HUES6 (cell line): Measurements from ENCODE around the gene ZDHHC11B.
"Not testable (repeated sequence)": the region's sequence is repeated elsewhere in the genome, so short reads cannot be mapped to it uniquely, and the experiment has no call there.

Experiments used
- H3K27ac ChIP-seq: 2 replicates; pipeline ENCODE4 v1.7.0; 2013; ENCODE audit warnings: low read depth, mild to moderate bottlenecking, low read length, inconsistent platforms
- H3K27me3 ChIP-seq: 2 replicates; pipeline ENCODE4 v1.6.1; 2013; ENCODE audit warnings: low read length; ENCODE audit not compliant: control insufficient read depth, insufficient read depth
- H3K36me3 ChIP-seq: 2 replicates; pipeline ENCODE4 v1.6.1; 2013; ENCODE audit warnings: low read length; ENCODE audit not compliant: control insufficient read depth, insufficient read depth
- H3K4me1 ChIP-seq: 2 replicates; pipeline ENCODE4 v1.6.1; 2013; ENCODE audit warnings: low read length; ENCODE audit not compliant: control insufficient read depth, insufficient read depth
- H3K4me3 ChIP-seq: 2 replicates; pipeline ENCODE4 v1.5.1; 2013; ENCODE audit warnings: low read depth, low read length
- H3K9ac ChIP-seq: one replicate; pipeline ENCODE4 v1.6.1; 2013; ENCODE audit warnings: mild to moderate bottlenecking, low read length
- H3K9me3 ChIP-seq: 2 replicates; pipeline ENCODE4 v1.6.1; 2013; ENCODE audit warnings: low read depth, low read length; ENCODE audit not compliant: control insufficient read depth, insufficient read depth

Gene ZDHHC11B

DNA sequence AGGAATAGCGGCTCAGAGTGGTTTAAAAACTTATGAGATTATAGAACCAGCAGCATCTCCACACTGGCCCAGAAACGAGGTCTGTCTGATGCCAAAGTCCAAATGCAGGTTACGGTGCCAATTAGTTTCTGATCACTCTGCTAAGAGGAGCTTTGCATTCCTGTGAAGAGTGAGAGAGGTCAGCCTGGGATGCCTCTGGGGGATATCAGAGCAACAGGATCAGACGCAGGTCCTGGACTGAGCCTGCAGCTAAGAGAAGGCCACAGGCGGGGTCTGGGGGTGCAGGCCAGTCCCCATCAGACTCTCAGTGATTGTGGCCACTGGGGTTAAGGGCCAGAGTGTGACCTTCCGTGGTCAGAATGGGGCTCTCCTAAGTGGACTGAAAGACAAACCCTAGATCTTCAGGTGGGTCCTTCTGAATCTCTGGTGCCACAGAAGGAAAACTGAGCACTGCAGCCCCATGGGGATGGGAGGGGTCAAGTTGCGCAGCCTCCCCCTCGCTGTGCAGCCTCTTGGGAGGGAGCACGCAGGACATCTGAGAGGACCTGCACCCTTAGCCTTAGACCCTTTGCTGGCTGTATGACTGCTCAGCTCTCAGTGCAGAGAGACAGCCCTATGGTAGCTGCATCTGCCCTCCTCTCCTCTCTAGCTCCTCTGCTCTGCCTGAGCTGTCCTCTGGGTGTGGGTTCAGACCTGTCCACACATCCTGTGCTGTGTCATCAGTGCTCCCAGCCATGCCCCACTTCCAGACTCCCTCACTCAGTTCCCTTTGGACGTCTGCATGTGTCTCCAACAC lies 23.4 kb upstream of the ZDHHC11B start:
- not testable (repeated sequence) for H3K36me3 ChIP-seq, H3K9me3 ChIP-seq, H3K27ac ChIP-seq, H3K27me3 ChIP-seq, H3K4me3 ChIP-seq, H3K4me1 ChIP-seq, H3K9ac ChIP-seq

DNA sequence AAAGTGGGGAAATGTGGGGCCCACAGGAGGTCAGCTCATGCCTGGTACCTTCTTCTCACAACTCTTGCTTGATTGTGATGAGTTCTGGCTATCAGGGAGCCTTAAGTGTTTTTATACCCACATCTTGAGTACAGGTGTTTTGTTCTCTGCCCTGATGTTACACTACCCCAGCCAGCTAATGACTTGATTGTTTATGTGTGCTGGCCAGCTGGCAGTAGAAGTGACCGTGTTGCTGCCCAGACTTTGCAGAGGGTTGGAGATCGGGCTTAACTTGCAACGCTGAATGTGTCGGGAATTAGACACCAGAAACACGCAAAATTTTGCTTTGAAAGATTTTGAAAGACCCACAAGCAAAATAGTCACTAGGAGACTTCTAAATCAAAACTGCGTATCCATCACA lies 16.9 kb upstream of the ZDHHC11B start:
- no peak overlapping the region for H3K4me3 ChIP-seq
- H3K9me3 ChIP-seq = no peaks in the 10 kb centered on the region
- H3K4me1 ChIP-seq = no peaks in the 10 kb centered on the region
- no peaks in the 10 kb centered on the region for H3K36me3 ChIP-seq
- H3K9ac ChIP-seq = no peak overlapping the region
- no peak overlapping the region for H3K27ac ChIP-seq
- no peaks in the 10 kb centered on the region for H3K27me3 ChIP-seq

DNA sequence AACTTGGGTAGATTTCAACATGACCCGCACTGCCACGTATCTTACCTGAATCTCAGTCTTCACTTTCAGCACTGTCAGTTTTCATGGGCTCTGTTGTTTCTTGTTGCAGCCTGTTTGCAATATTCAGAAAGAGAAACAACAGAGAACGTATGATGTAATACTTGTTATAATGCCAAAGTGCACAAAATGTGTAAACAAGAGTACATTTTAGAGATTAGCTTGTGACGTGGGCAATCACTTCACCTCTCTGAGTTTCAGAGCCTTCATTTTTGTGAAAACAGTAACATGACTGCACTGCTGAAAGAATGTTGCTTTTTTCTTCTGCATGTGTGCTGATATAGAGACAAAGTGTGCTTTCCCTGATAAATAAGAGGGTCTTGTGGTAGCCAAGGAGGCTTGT lies 16.5 kb upstream of the ZDHHC11B start:
- not testable (repeated sequence) for H3K27me3 ChIP-seq, H3K4me1 ChIP-seq, H3K9ac ChIP-seq, H3K4me3 ChIP-seq, H3K9me3 ChIP-seq, H3K27ac ChIP-seq, H3K36me3 ChIP-seq

DNA sequence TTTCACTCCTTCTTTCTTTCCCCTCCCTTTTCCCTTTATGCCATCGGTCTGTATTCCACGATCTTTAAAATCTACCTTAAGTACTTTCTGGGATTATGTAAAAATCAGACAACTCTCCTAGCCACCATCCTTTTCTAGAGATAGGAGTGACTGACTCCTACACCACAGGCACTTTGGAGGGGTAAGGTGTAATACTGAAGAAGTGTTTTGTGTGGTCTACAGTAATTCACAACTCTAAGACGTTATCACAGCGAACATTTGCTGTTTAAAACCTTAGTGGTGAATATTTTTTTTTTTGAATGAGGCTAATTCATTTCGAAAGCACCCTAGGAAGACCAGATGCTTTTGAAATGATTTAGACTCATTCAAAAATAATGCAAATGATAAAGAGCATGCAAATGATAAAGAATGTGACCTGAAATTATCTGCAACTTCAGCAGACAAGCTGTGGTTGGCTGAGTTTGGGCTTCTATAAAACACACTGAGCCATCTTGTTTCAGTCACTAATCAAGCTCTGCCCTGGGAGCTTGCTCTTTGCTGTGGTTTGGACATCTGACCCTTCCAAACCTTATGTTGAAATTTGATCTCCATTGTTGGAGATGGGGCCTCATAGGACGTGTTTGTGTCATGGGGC lies 14.1 kb upstream of the ZDHHC11B start:
- not testable (repeated sequence) for H3K4me1 ChIP-seq, H3K27ac ChIP-seq, H3K4me3 ChIP-seq, H3K36me3 ChIP-seq, H3K27me3 ChIP-seq, H3K9ac ChIP-seq
- H3K9me3 ChIP-seq = peaks cover 11% of the 10 kb centered on the region; the same call in 1 of the 2 replicates

DNA sequence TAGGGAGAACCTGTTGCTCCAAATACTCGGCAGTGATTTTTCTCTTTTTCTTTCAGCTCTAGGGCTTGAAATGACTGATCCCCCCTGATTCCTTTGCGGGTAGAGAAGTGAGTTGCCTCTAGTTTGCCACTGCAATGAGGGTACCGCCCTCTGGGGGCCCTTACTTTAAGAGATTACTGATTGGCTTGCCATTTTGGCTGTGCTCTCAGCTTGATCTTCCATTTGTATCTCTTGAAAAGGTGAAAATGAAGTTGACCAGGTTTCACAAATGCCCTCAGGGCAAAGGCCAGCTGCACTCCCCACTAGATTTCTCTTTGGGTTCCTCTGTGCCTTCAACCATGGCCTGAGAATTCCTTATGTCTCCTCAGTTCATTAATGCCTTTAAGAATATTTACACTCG lies 13.5 kb upstream of the ZDHHC11B start:
- peaks cover 16% of the 10 kb centered on the region for H3K9me3 ChIP-seq
- not testable (repeated sequence) for H3K9ac ChIP-seq, H3K27me3 ChIP-seq, H3K4me3 ChIP-seq, H3K27ac ChIP-seq, H3K36me3 ChIP-seq, H3K4me1 ChIP-seq

DNA sequence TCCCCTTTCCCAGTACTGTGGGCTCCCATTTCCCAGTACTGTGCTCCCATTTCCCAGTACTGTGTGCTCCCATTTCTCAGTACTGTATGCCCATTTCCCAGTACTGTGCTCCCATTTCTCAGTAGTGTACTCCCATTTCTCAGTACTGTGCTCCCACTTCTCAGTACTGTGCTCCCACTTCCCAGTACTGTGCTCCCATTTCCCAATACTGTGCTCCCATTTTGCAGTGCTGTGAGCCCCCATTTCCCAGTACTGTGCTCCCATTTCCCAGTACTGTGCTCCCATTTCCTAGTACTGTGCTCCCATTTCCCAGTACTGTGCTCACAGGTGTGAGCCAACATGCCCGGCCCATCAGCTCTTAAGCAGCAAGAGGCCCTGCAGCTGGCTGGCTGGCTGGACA lies 11.3 kb upstream of the ZDHHC11B start:
- H3K4me3 ChIP-seq, H3K4me1 ChIP-seq, H3K9ac ChIP-seq, H3K36me3 ChIP-seq, H3K27ac ChIP-seq, H3K27me3 ChIP-seq: not testable (repeated sequence)
- peaks cover 17% of the 10 kb centered on the region for H3K9me3 ChIP-seq

DNA sequence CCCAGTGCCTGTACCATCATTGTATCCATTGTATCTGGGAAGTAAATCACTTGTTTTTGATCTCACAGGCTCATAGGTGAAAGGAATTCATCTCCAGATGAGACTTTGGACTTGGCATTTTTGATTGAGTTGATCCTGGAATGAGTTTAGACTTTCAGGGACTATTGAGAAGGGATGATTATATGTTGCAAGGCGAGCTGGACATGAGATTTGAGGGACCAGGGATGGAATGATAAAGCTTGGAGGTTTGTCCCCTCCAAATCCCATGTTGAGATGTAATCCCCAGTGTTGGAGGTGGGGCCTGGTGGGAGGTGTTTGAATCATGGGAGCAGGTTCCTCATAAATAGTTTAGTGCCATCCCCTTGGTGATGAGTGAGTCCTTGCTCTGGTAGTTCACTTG lies 10.4 kb upstream of the ZDHHC11B start:
- H3K9me3 ChIP-seq = peaks cover 17% of the 10 kb centered on the region
- H3K27me3 ChIP-seq, H3K4me1 ChIP-seq, H3K36me3 ChIP-seq, H3K27ac ChIP-seq, H3K9ac ChIP-seq, H3K4me3 ChIP-seq: not testable (repeated sequence)

DNA sequence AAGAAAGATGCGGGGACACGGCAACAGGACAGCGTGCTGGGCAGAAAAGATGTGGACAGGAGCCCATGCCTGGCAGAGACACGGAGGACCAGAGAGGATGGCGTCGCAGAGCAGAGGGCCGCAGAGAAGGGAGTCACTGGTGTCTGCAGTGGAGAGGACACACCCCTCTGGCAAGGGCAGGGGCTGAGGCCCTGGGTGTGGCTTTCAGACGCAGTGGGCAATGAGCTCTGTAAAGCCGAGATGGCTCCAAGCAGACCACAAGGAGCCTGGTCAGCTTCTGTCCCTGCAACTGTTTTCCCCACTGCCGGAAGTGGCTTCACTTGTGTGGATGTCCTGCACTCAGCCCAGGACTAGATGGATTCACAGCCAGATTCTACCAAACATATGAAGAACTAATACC lies 4.2 kb upstream of the ZDHHC11B start:
- peaks cover 19% of the 10 kb centered on the region for H3K9me3 ChIP-seq

DNA sequence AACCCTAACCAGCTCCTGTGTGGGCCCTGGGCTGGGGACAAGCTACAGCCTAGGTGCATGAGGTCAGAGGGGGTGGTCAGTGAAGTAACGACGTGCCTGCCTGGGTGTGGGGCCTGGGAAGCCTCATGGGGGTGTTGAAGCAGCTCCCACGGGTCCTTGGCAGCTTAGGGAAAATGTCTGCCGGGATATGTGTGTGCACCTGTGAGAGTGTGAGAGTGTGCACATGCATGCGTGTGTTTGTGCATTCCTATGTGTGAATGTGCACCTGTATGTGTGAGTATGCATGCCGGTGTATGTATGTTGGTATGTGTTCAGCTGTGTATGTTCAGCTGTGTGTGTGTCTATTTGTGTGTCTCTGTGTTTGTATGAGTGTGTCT lies 3.3 kb upstream of the ZDHHC11B start:
- not testable (repeated sequence) for H3K4me1 ChIP-seq, H3K9ac ChIP-seq, H3K27ac ChIP-seq, H3K36me3 ChIP-seq, H3K4me3 ChIP-seq
- peaks cover 12% of the 10 kb centered on the region for H3K9me3 ChIP-seq
- H3K27me3 ChIP-seq = peaks cover 26% of the 10 kb centered on the region

More for the DNA sequence above, 4.2 kb upstream of the ZDHHC11B start:
- peaks cover 25% of the 10 kb centered on the region for H3K27me3 ChIP-seq
- H3K36me3 ChIP-seq, H3K27ac ChIP-seq, H3K4me3 ChIP-seq, H3K4me1 ChIP-seq, H3K9ac ChIP-seq: not testable (repeated sequence)

DNA sequence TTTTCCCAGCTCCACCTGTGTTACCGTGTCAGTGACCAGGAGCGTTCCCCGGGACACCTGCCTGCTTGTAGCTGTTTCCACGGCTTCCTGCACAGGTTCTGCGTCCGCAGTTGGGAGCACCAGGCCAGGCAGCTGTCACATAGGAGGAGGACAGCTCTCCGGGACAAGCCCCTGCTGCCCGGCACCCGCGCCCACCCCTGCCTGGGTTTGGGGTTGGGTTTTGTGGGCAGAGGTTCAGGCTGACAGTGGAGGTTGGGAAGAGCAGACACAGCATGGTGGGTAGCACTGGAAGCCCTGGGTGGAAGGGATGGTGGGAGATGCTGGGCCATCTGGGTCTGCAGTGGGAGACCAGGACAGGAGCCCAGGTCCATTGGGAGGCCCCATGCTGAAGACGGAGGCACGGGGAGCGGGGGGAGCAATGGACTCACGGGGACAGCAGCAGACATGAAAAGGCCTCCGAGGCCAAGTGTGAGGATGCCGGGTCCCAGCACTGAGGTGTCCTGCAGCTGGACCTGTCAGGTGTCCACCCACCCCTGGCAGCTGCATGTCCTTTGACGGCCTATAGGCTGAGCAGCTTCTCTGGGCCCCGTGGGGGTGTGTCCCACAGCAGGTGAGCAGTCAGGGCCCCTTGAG lies 2.8 kb upstream of the ZDHHC11B start:
- not testable (repeated sequence) for H3K27ac ChIP-seq, H3K4me1 ChIP-seq, H3K9ac ChIP-seq, H3K4me3 ChIP-seq, H3K36me3 ChIP-seq
- peaks cover 12% of the 10 kb centered on the region for H3K9me3 ChIP-seq
- peaks cover 26% of the 10 kb centered on the region for H3K27me3 ChIP-seq

DNA sequence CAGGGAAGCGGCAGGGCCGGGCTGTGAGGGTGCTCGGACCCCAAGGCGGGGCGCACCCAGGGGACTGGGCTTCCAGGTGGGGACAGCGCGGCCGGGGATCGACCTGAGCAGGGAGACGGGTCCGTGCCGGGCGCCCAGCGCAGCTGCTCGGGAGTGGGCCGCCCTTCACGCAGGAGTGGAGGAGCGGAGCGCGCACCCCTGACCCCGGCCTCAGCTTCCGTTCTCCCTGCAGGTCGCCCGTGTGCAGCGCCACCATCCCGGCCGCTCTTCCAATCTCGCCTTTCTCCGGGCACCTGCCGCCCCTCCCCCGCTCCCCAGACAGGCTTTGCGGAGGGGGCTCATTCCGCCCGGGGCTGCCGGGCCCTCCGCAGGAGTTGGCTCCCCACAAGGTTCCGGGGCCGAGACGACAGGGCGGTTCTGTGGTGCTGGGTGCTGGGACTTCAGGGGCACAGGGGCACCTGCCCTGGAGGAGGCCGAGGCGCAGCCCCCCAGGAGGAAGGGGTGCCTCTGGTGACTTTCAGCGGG lies 714 bp upstream of the ZDHHC11B start:
- H3K9ac ChIP-seq = not testable (repeated sequence)

More for the DNA sequence above, 714 bp upstream of the ZDHHC11B start:
- H3K27ac ChIP-seq, H3K4me1 ChIP-seq, H3K36me3 ChIP-seq: not testable (repeated sequence)
- peak overlapping the region; percentile 65 for H3K4me3 ChIP-seq
- H3K9me3 ChIP-seq = peaks cover 12% of the 10 kb centered on the region
- peaks cover 30% of the 10 kb centered on the region for H3K27me3 ChIP-seq
